Amygdala (tissue), 56 donors: Measurements from ENCODE around the gene NFKBIL1.
A peak's percentile ranks its signal among the peaks of the same experiment; 100 is the strongest.

Experiments
- DNase-seq, 56 donors: peaks; one replicate each; lab custom pipeline; 2025; lab: John Stamatoyannopoulos, UW

The NFKBIL1 gene

GRCh38 chr6:31534011-31534410 lies 13.4 kb upstream of the NFKBIL1 start:
- no peak for DNase-seq

- DNase-seq: no peak
Measured at GRCh38 chr6:31534521-31535040, 12.8 kb upstream of the NFKBIL1 start.

GRCh38 chr6:31535538-31536324 lies 11.7 kb upstream of the NFKBIL1 start:
- DNase-seq: no peak

- DNase-seq: no peak
Measured at GRCh38 chr6:31538805-31539400, 8.5 kb upstream of the NFKBIL1 start.

DNA sequence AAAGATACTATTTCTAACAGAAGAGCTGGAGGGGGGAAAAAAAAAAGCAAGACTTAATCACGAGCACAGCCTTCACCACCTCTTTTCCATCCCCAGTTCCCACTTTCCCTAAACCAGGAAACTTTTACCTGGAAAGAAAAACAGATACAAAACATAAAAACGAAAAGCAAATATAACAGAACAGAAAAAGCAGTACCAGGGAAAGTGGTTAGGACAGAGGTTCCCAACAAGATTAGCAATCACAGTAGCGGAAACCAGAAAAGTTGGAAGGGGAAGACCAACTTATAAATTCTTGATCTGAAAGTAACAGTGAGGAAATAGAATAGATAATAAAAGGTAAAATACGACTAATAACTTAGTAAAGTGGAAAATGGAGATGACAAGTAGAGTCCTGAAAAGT lies 6.8 kb upstream of the NFKBIL1 start:
- no peak for DNase-seq

- DNase-seq: peak in 12 of 56 donors; percentile 19 to 63 (median 41)
Measured at GRCh38 chr6:31541059-31541657, 6.2 kb upstream of the NFKBIL1 start.

DNA sequence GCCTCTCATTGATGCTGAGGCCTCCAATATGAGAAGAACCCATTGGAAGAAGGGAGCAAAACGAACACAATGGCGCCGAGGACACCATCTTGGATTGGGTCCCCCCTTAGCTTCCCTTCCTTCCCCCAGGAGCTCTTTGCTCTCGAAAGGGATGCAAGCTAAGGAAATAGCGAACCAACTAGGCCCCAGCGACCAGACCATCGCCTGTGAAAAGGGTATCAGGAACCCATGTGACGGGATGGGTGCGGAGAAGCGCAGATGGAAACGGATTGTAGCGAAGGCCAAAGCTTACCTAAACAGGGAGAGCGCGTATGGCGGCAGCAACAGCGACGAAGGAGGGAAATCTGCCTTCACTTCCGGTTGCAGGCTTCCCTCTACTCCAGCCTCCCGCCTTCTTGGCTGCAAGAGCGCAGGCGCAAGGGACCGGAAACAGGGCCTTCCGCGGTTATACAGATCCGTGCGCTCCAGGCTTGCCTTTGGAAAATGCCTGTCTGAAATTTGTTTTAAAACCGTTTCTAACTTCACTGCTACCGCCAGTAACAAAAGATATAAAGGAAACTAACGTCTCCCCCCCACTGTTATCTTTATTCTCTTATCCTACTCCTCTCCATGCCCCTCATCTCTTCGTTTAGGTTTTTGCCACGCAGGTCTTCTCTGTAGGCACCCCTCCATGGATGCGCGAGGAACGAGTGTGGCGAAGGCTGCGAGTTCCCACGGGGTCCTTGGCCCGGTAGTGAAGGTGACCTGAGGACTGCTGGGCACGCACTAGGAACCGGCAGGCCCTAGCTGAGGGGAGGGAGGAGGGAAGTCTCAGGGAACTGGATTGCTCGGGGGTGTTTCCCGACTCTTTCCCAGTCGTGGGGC lies 5.5 kb upstream of the NFKBIL1 start, which contains the start of gene DDX39B:
DDX39B (minus strand) TSS at position 346 of the 864 bp plus-strand sequence. CDS start 1,471 bp downstream, outside the sequence.
- peak; percentile 67 to 97 (median 92) for DNase-seq

DNA sequence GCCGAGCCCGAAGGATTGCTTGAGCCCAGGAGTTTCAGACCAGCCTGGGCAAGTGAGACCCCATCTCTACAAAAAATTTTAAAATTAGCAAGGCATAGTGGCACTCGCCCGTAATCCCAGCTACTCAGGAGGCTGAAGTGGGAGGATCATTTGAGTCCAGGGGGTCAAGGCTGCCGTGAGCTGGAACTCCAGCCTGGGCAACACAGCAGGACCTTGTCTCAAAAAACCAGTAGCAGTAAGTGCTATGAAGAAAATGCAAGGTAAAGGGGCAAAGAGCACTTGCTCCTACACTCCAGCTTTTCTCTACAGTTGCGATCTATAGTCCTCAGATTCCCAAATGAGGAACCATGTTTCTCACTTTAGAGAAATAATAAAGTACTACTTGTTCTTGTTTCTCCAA lies 3.8 kb upstream of the NFKBIL1 start:
- no peak for DNase-seq

DNA sequence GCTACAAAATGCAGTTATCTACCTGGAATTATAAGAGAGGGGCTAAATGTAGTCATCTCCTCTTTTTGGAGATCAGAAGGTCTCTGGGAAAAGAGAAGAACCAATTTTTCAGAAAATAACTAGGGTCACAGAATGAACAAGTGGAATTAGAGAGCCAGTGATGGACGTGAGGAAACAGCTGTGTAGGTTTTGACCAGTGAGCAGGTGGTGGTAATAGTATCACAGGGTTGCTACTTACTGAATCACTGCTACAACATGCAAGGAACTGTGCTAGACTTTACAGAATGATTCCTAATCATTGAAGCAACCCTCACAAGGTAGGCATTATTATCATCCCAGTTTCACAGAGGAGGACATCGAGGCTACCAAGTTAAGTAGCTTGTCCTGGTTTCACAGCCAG lies 2.7 kb upstream of the NFKBIL1 start:
- DNase-seq: no peak

- no peak for DNase-seq
Measured at GRCh38 chr6:31545291-31545690, 2.1 kb upstream of the NFKBIL1 start.

DNA sequence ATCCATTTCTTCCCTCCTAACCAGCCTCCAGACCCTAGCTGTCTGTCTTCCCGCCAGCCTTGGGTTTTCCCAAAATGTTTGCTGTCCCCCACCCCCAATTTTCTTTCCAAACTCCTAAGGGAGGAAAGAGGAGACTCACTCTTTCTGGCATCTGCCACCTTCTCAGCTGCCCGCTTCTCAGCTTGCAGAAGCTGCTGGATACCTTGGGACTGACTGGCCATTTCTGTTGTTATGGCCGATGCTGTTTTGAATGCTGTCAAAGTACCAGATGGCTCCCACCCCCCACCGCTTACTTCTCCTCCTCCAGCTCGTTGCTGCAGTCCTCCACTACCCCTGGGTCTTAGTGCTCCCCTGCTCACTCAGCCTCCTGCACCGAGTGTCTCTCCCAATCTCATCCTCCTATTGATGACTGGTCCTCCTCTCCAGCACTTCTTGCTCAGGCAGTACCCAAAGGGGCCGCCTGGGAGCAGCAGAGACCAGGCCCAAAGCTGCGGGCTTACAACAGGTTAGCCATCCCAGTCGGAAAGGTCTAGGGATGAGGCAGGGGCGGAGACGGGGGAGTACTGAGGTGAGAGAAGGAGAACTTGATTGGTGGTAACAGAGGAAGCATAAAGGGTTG lies 960 bp upstream of the NFKBIL1 start, which contains the start of gene ATP6V1G2:
ATP6V1G2 (minus strand) TSS at position 270 of the 619 bp plus-strand sequence; CDS start at position 221, 49 bp downstream.
- peak; percentile 27 to 94 (median 86) for DNase-seq

GRCh38 chr6:31547727-31548543 lies 527 bp downstream of the NFKBIL1 start:
- DNase-seq: no peak

- no peak for DNase-seq
Measured at GRCh38 chr6:31548544-31548873, 1.1 kb downstream of the NFKBIL1 start.

- peak in 12 of 56 donors; percentile 2 to 66 (median 14) for DNase-seq
Measured at GRCh38 chr6:31551371-31551770, 4.0 kb downstream of the NFKBIL1 start.

DNA sequence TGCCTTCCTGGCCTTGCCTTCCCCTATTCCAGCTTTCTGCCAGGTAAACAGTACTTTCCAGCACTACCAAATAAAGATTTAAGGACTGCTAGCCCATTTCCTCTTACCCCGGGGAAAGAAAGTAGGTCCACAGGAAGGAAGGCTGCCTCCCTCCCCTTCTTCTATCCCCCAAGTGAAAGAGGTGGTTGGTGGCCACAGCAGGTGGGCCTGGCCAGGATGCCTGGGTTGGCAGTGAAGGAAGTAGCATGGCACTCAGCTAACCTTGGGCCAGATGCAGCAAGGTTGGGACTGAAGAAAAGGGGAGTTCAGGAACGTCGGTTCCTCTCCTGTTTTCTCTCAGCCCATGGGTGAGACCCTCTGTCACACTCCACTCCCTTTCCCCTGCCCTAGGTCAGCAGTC lies 8.9 kb downstream of the NFKBIL1 start:
- no peak for DNase-seq

GRCh38 chr6:31557443-31558317 lies 10.3 kb downstream of the NFKBIL1 start:
- no peak for DNase-seq

- DNase-seq: no peak
Measured at GRCh38 chr6:31558318-31558625, 10.9 kb downstream of the NFKBIL1 start.
